HTR-8/SVneo (cell line): ENCODE data around the gene KEL.
"Not testable (repeated sequence)": the region's sequence is repeated elsewhere in the genome, so short reads cannot be mapped to it uniquely, and the experiment has no call there.

Source experiments
- DNase-seq: peaks from one replicate; pipeline ENCODE4 v3.0.0; 2011; ENCODE audit warnings: low spot score, mixed read lengths; ENCODE audit not compliant: insufficient read length
- FAIRE-seq: peaks from 2 replicates; lab custom pipeline; 2011; peaks lifted over from hg19 to GRCh38; lab: Jason Lieb, UNC

Gene KEL

GRCh38 chr7:142961973-142962926 is at the start of gene KEL:
KEL (minus strand) TSS chr7:142962363; CDS start chr7:142962206, 157 bp downstream.
- FAIRE-seq = no peak
- DNase-seq = no peak

GRCh38 chr7:143008007-143008901 is 46.1 kb upstream of the KEL start:
- FAIRE-seq = no peak

GRCh38 chr7:143005632-143006260 is 43.6 kb upstream of the KEL start:
- DNase-seq = no peak
- no peak for FAIRE-seq

More at GRCh38 chr7:143008007-143008901, 46.1 kb upstream of the KEL start:
- peak; percentile 50 for DNase-seq

GRCh38 chr7:143003393-143004051 is 41.4 kb upstream of the KEL start:
- DNase-seq (peak; percentile 32), FAIRE-seq (no peak)

- no peak for DNase-seq
Measured at GRCh38 chr7:143002898-143003297, 40.7 kb upstream of the KEL start.

GRCh38 chr7:143002106-143002505 is 39.9 kb upstream of the KEL start:
- no peak for FAIRE-seq
- peak; percentile 13 for DNase-seq

More at GRCh38 chr7:143002898-143003297, 40.7 kb upstream of the KEL start:
- FAIRE-seq = no peak

- FAIRE-seq = no peak
- no peak for DNase-seq
Measured at GRCh38 chr7:143000648-143001047, 38.5 kb upstream of the KEL start.

GRCh38 chr7:142999793-143000192 is 37.6 kb upstream of the KEL start:
- no peak for DNase-seq
- no peak for FAIRE-seq

GRCh38 chr7:142998966-142999365 is 36.8 kb upstream of the KEL start:
- no peak for DNase-seq
- no peak for FAIRE-seq

GRCh38 chr7:142997456-142997989 is 35.4 kb upstream of the KEL start:
- no peak for DNase-seq
- no peak for FAIRE-seq

GRCh38 chr7:142992427-142992826 is 30.3 kb upstream of the KEL start:
- FAIRE-seq = no peak

GRCh38 chr7:142984297-142984696 is 22.1 kb upstream of the KEL start:
- DNase-seq = no peak
- FAIRE-seq = no peak

More at GRCh38 chr7:142992427-142992826, 30.3 kb upstream of the KEL start:
- DNase-seq = no peak

- DNase-seq = no peak
- no peak for FAIRE-seq
Measured at GRCh38 chr7:142983825-142984224, 21.7 kb upstream of the KEL start.

- FAIRE-seq, DNase-seq: not testable (repeated sequence)
Measured at GRCh38 chr7:142978402-142978801, 16.2 kb upstream of the KEL start.

GRCh38 chr7:142974626-142975025 is 12.5 kb upstream of the KEL start:
- no peak for FAIRE-seq

GRCh38 chr7:142969183-142969582 is 7.0 kb upstream of the KEL start:
- FAIRE-seq = no peak
- no peak for DNase-seq

More at GRCh38 chr7:142974626-142975025, 12.5 kb upstream of the KEL start:
- no peak for DNase-seq

GRCh38 chr7:142968229-142968628 is 6.1 kb upstream of the KEL start:
- FAIRE-seq = no peak
- DNase-seq = no peak

GRCh38 chr7:142964502-142965246 is 2.5 kb upstream of the KEL start:
- no peak for FAIRE-seq
- no peak for DNase-seq

GRCh38 chr7:142963993-142964392 is 1.8 kb upstream of the KEL start:
- FAIRE-seq = no peak

More at GRCh38 chr7:142963993-142964392, 1.8 kb upstream of the KEL start:
- DNase-seq = no peak
